HCT116 (cell line): Measurements from ENCODE around the gene CFAP91. TPM values are rescaled to one million over a fixed set of nuclear protein-coding genes. Genes with fewer than 3 reads are reported as not detected.

Experiments
- ATAC-seq: fragments of 200-7000 bp; cut with Tn5 transposase; 2 replicates; pipeline ENCODE4 v1.9.1; 2020; ENCODE audit warnings: mild to moderate bottlenecking, moderate library complexity
- BruUV-seq: library from RNA; stranded (reverse); fragments of 400-500 nt; replicated peaks from 2 replicates; lab custom pipeline; 2021; lab: Mats Ljungman, UMichigan
- CTCF ChIA-PET: fragments of 300-600 bp; sonication (Branson Sonifier 250); formaldehyde crosslinking; loops from one replicate; lab custom pipeline; 2021; ENCODE audit warnings: antibody characterized with exemption; lab: Charles Lee
- POLR2A ChIA-PET: fragments of 300-600, 350-600 bp; sonication (Branson Sonifier 250); formaldehyde crosslinking; loops from one replicate; lab custom pipeline; 2021; ENCODE audit warnings: antibody characterized with exemption; lab: Charles Lee
- RAD21 ChIA-PET, 2 experiments: fragments of 300-600 bp; sonication (Branson Sonifier 250); formaldehyde crosslinking; loops; one replicate each; lab custom pipeline; 2023; ENCODE audit warnings: low total read pairs in 2 of 2; ENCODE audit not compliant: uncharacterized antibody in 2 of 2, unreplicated experiment in 2 of 2, low non-redundant PET in 1 of 2; lab: Charles Lee
- DNase-seq: peaks from one replicate; pipeline ENCODE4 v3.0.0-alpha.2; 2010; ENCODE audit warnings: low read depth, low spot score
- H2AFZ ChIP-seq: fragments of 200-600 bp; shearing (Covaris generic), sonication (generic); 2 replicates; pipeline ENCODE4 v1.6.1; 2017; ENCODE audit warnings: low read depth, mixed run types, mixed read lengths, antibody characterized with exemption, low read length; ENCODE audit not compliant: poor library complexity, severe bottlenecking
- H3K27ac ChIP-seq: 2 replicates; pipeline ENCODE4 v1.5.1; 2012; ENCODE audit warnings: low read depth, low read length
- H3K27me3 ChIP-seq: fragments of 200-600 bp; sonication (generic); 2 replicates; pipeline ENCODE4 v1.6.1; 2016; ENCODE audit warnings: mixed run types, low read length, mixed read lengths; ENCODE audit not compliant: insufficient read depth
- H3K36me3 ChIP-seq, 2 experiments: fragments of 200-500 bp in 1 of 2; fragments of 200-600 bp in 1 of 2; sonication (Bioruptor generic) in 1 of 2; sonication (generic) in 1 of 2; 2 replicates each; pipeline versions ENCODE4 v1.5.1 to v1.6.1; 2014 to 2016; ENCODE audit warnings: low read length in 2 of 2, inconsistent platforms in 1 of 2, mixed read lengths in 1 of 2, mixed run types in 1 of 2; ENCODE audit not compliant: insufficient read depth in 2 of 2, control insufficient read depth in 1 of 2
- H3K4me1 ChIP-seq, 2 experiments: fragments of 200-600 bp in 1 of 2; sonication (generic) in 1 of 2; 2 replicates each; pipeline versions ENCODE4 v1.5.1 to v1.6.1; 2012 to 2017; ENCODE audit warnings: low read length in 2 of 2, inconsistent platforms in 1 of 2, mild to moderate bottlenecking in 1 of 2, mixed read lengths in 1 of 2, mixed run types in 1 of 2, moderate library complexity in 1 of 2; ENCODE audit not compliant: insufficient read depth in 2 of 2, control insufficient read depth in 1 of 2
- H3K4me2 ChIP-seq: fragments of 200-600 bp; sonication (generic); 2 replicates; pipeline ENCODE4 v1.6.1; 2017; ENCODE audit warnings: mixed run types, low read length, mixed read lengths
- H3K4me3 ChIP-seq, 2 experiments: fragments of 200-600 bp in 1 of 2; sonication (generic) in 1 of 2; replicated peaks in 1 of 2; 2 replicates each; pipeline ENCODE4 v1.5.1; 2011 to 2016; ENCODE audit warnings: low read length in 2 of 2, control low read depth in 1 of 2, low read depth in 1 of 2, mild to moderate bottlenecking in 1 of 2, mixed read lengths in 1 of 2, mixed run types in 1 of 2
- H3K79me2 ChIP-seq: fragments of 200-600 bp; sonication (generic); 2 replicates; pipeline ENCODE4 v1.6.1; 2017; ENCODE audit warnings: mild to moderate bottlenecking, mixed run types, low read length, moderate library complexity, mixed read lengths; ENCODE audit not compliant: insufficient read depth
- H3K9ac ChIP-seq: fragments of 200-600 bp; sonication (generic); 2 replicates; pipeline ENCODE4 v1.6.1; 2016; ENCODE audit warnings: low read length, mixed read lengths
- H3K9me2 ChIP-seq: fragments of 200-600 bp; sonication (generic), shearing (Covaris generic); 2 replicates; pipeline ENCODE4 v1.6.1; 2017; ENCODE audit warnings: mixed run types, mild to moderate bottlenecking, moderate library complexity; ENCODE audit not compliant: insufficient read depth
- H3K9me3 ChIP-seq, 2 experiments: fragments of 200-500 bp in 1 of 2; fragments of 200-600 bp in 1 of 2; sonication (Bioruptor generic) in 1 of 2; sonication (generic) in 1 of 2; 2 replicates each; pipeline ENCODE4 v1.6.1; 2014 to 2017; ENCODE audit warnings: low read length in 2 of 2, mixed read lengths in 2 of 2, inconsistent platforms in 1 of 2, low read depth in 1 of 2, mild to moderate bottlenecking in 1 of 2, mixed run types in 1 of 2, moderate library complexity in 1 of 2; ENCODE audit not compliant: control insufficient read depth in 1 of 2, insufficient read depth in 1 of 2
- H4K20me1 ChIP-seq: fragments of 200-600 bp; sonication (generic), shearing (Covaris generic); 2 replicates; pipeline ENCODE4 v1.6.1; 2017; ENCODE audit warnings: mixed run types, mild to moderate bottlenecking, moderate library complexity; ENCODE audit not compliant: insufficient read depth
- CBX3 ChIP-seq: IDR thresholded peaks from 2 replicates; pipeline ENCODE4 v1.6.1; 2012; ENCODE audit warnings: low read depth
- EGR1 ChIP-seq: IDR thresholded peaks from 2 replicates; pipeline ENCODE4 v1.6.1; 2012; ENCODE audit warnings: low read depth
- ELF1 ChIP-seq: IDR thresholded peaks from 2 replicates; pipeline ENCODE4 v1.6.1; 2012; ENCODE audit warnings: low read depth, borderline replicate concordance
- EZH2phosphoT487 ChIP-seq: fragments of 200-600 bp; IDR thresholded peaks from 2 replicates; pipeline ENCODE4 v1.6.1; 2018; ENCODE audit warnings: antibody characterized with exemption, borderline replicate concordance
- JUND ChIP-seq: IDR thresholded peaks from 2 replicates; pipeline ENCODE4 v1.6.1; 2012
- POLR2A ChIP-seq: IDR thresholded peaks from 2 replicates; pipeline ENCODE4 v1.7.0; 2011; ENCODE audit warnings: borderline replicate concordance; ENCODE audit not compliant: insufficient read depth, insufficient read length; ENCODE audit errors: extremely low read depth
- POLR2AphosphoS5 ChIP-seq: IDR thresholded peaks from 2 replicates; pipeline ENCODE4 v1.6.1; 2011; ENCODE audit warnings: mild to moderate bottlenecking, low read depth, low read length, moderate library complexity
- RAD21 ChIP-seq: IDR thresholded peaks from 2 replicates; pipeline ENCODE4 v1.6.1; 2012; ENCODE audit warnings: low read depth, mild to moderate bottlenecking
- SIN3A ChIP-seq: IDR thresholded peaks from 2 replicates; pipeline ENCODE4 v1.6.1; 2012; ENCODE audit warnings: low read depth
- SP1 ChIP-seq: IDR thresholded peaks from 2 replicates; pipeline ENCODE4 v1.6.1; 2012; ENCODE audit warnings: low read depth
- TCF7L2 ChIP-seq: IDR thresholded peaks from 2 replicates; pipeline ENCODE4 v1.7.0; 2011; ENCODE audit warnings: borderline replicate concordance, inconsistent platforms; ENCODE audit not compliant: insufficient read depth, insufficient read length; ENCODE audit errors: extremely low read depth
- ZFX ChIP-seq: fragments of 450-650 bp; IDR thresholded peaks from 2 replicates; pipeline ENCODE4 v1.6.1; 2017
- ZNF274 ChIP-seq: fragments of 200-500 bp; sonication (Bioruptor generic); IDR thresholded peaks from 2 replicates; pipeline ENCODE4 v1.6.1; 2014; ENCODE audit warnings: mild to moderate bottlenecking, low read depth, low read length, inconsistent platforms
- intact Hi-C: fragments of 100-400 bp; cut with micrococcal nuclease; formaldehyde crosslinking; loops from 2 replicates; pipeline ENCODE4 v1.10.0; 2022
- total RNA-seq: library from RNA; stranded (reverse); gene quantifications from one replicate; pipeline ENCODE4 v1.2.1, GENCODE V29; 2021; ENCODE audit not compliant: unreplicated experiment
- TF ChIP-seq, protein P1 (sequence below): IDR thresholded peaks from 2 replicates; pipeline ENCODE4 v1.6.1; 2012
- TF ChIP-seq, protein P2 (sequence below): IDR thresholded peaks from 2 replicates; pipeline ENCODE4 v1.6.1; 2011; ENCODE audit warnings: mild to moderate bottlenecking, low read length, moderate library complexity; ENCODE audit not compliant: insufficient replicate concordance; ENCODE audit errors: extremely low read depth
- TF ChIP-seq, protein P3 (sequence below): IDR thresholded peaks from 2 replicates; pipeline ENCODE4 v1.6.1; 2012

Gene CFAP91
- total RNA-seq, 1 experiment from 2014 or later, result 0.96 TPM

DNA sequence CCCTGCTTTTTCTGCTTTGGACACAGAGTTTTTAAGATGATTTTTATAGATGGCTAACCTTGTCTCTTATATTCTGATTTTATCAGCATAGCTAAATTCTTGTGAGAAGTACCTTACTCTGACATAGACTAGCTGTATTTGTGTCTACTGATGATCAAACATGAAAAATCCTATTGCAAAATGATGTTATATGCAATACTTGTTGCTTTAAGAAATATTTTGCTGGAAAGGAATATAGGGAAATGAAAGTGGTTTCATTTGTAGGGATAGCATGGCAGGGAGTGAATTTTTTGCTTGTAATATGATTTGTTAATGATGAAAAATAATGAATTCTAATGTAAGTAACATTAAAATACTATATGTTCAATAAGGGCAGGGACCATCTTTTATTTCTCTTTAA is 35.9 kb downstream of the CFAP91 start:
- Histone ChIP-seq H3K4me2 (no peak overlapping the region), H2AFZ (no peak overlapping the region), H3K9ac (no peak overlapping the region), H3K27me3 (no peaks in the 10 kb centered on the region)
- no TSS peak for BruUV-seq
- CTCF ChIA-PET, result no interaction called here
- intact Hi-C loops, result no loop called here
- no peak for TF ChIP-seq POLR2AphosphoS5
- TF ChIP-seq SIN3A, result no peak
- TF ChIP-seq CBX3, result no peak
- TF ChIP-seq ZFX, result no peak
- TF ChIP-seq TCF7L2, result no peak
- TF ChIP-seq SP1, result no peak
- TF ChIP-seq ELF1, result no peak
- TF ChIP-seq, protein P1, sequence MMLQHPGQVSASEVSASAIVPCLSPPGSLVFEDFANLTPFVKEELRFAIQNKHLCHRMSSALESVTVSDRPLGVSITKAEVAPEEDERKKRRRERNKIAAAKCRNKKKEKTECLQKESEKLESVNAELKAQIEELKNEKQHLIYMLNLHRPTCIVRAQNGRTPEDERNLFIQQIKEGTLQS, result no peak
- TF ChIP-seq, protein P2, sequence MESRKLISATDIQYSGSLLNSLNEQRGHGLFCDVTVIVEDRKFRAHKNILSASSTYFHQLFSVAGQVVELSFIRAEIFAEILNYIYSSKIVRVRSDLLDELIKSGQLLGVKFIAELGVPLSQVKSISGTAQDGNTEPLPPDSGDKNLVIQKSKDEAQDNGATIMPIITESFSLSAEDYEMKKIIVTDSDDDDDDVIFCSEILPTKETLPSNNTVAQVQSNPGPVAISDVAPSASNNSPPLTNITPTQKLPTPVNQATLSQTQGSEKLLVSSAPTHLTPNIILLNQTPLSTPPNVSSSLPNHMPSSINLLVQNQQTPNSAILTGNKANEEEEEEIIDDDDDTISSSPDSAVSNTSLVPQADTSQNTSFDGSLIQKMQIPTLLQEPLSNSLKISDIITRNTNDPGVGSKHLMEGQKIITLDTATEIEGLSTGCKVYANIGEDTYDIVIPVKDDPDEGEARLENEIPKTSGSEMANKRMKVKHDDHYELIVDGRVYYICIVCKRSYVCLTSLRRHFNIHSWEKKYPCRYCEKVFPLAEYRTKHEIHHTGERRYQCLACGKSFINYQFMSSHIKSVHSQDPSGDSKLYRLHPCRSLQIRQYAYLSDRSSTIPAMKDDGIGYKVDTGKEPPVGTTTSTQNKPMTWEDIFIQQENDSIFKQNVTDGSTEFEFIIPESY, result no peak
- TF ChIP-seq EZH2phosphoT487, result no peak
- TF ChIP-seq, protein P3, sequence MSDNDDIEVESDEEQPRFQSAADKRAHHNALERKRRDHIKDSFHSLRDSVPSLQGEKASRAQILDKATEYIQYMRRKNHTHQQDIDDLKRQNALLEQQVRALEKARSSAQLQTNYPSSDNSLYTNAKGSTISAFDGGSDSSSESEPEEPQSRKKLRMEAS, result no peak
- no peak for TF ChIP-seq JUND
- TF ChIP-seq ZNF274, result no peak
- TF ChIP-seq EGR1, result no peak
- TF ChIP-seq RAD21, result no peak
- TF ChIP-seq POLR2A, result no peak
- TF ChIP-seq, all 23 proteins: peak for 0
- H3K27ac ChIP-seq, result no peak overlapping the region
- no peaks in the 10 kb centered on the region for H3K9me2 ChIP-seq
- ChIA-PET POLR2A (no interaction called here), RAD21 (no interaction called here)
- no peaks in the 10 kb centered on the region for H3K36me3 ChIP-seq
- no peaks in the 10 kb centered on the region for H3K9me3 ChIP-seq
- no peaks in the 10 kb centered on the region for H4K20me1 ChIP-seq
- no peak for ATAC-seq
- H3K4me3 ChIP-seq, result no peak overlapping the region
- DNase-seq, result no peak
- H3K4me1 ChIP-seq, result no peaks in the 10 kb centered on the region
- no peaks in the 10 kb centered on the region for H3K79me2 ChIP-seq
